Transverse colon (tissue), 3 donors: ENCODE data around the gene UBE2E2.

Source experiments
- CTCF ChIP-seq, 5 experiments: fragments of 200-600 bp in 3 of 5; fragments of 450-650 bp in 2 of 5; sonication (generic) in 3 of 5; IDR thresholded peaks; 1 replicate in 2 of 5; 2 replicates in 3 of 5; pipeline ENCODE4 v1.5.1; 2016 to 2017; ENCODE audit warnings: antibody characterized with exemption in 5 of 5, inconsistent platforms in 3 of 5, mild to moderate bottlenecking in 2 of 5, moderate library complexity in 1 of 5
- POLR2A ChIP-seq: fragments of 450-650 bp; IDR thresholded peaks from one replicate; pipeline ENCODE4 v1.6.1; 2016; ENCODE audit warnings: antibody characterized with exemption, mild to moderate bottlenecking, moderate library complexity

- no peak for TF ChIP-seq CTCF (IDR thresholded peaks at IDR 0.05)
- TF ChIP-seq POLR2A: no peak
Measured at GRCh38 chr3:23533996-23534395, 330.9 kb downstream of the UBE2E2 start.
